Mesendoderm (in vitro differentiated cells): ENCODE data around the gene PDXDC1. TPM values are rescaled to one million over a fixed set of nuclear protein-coding genes. Genes with fewer than 3 reads are reported as not detected.
"Not testable (repeated sequence)": the region's sequence is repeated elsewhere in the genome, so short reads cannot be mapped to it uniquely, and the experiment has no call there.

Source experiments
- DNase-seq: peaks from one replicate; pipeline ENCODE4 v3.0.0; 2013
- H2AK5ac ChIP-seq: 2 replicates; pipeline ENCODE4 v1.6.1; 2013; ENCODE audit warnings: low read length, inconsistent platforms
- H2BK120ac ChIP-seq: 2 replicates; pipeline ENCODE4 v1.6.1; 2013; ENCODE audit warnings: low read depth, mild to moderate bottlenecking, low read length, moderate library complexity, mixed read lengths
- H2BK15ac ChIP-seq: replicated peaks from 2 replicates; pipeline ENCODE4 v1.6.1; 2013; ENCODE audit warnings: low read depth, mild to moderate bottlenecking, moderate library complexity
- H2BK5ac ChIP-seq: 2 replicates; pipeline ENCODE4 v1.6.1; 2013; ENCODE audit warnings: low read length, inconsistent platforms
- H3K18ac ChIP-seq: 2 replicates; pipeline ENCODE4 v1.6.1; 2013; ENCODE audit warnings: mild to moderate bottlenecking, low read length, mixed read lengths
- H3K23ac ChIP-seq: one replicate; pipeline ENCODE4 v1.6.1; 2013; ENCODE audit warnings: low read length
- H3K27ac ChIP-seq: 2 replicates; pipeline ENCODE4 v1.5.1; 2013; ENCODE audit warnings: low read depth, mild to moderate bottlenecking, inconsistent platforms, low read length, moderate library complexity
- H3K27me3 ChIP-seq: 2 replicates; pipeline ENCODE4 v1.6.1; 2013; ENCODE audit warnings: low read length, control low read depth, mild to moderate bottlenecking, inconsistent platforms; ENCODE audit not compliant: insufficient read depth, poor library complexity
- H3K36me3 ChIP-seq: 2 replicates; pipeline ENCODE4 v1.6.1; 2013; ENCODE audit warnings: low read length, inconsistent platforms; ENCODE audit not compliant: control insufficient read depth, insufficient read depth
- H3K4ac ChIP-seq: one replicate; pipeline ENCODE4 v1.6.1; 2013; ENCODE audit warnings: low read depth, mild to moderate bottlenecking, low read length, moderate library complexity
- H3K4me1 ChIP-seq: 2 replicates; pipeline ENCODE4 v1.6.1; 2013; ENCODE audit warnings: low read depth, low read length, inconsistent platforms; ENCODE audit not compliant: control insufficient read depth
- H3K4me2 ChIP-seq: 2 replicates; pipeline ENCODE4 v1.6.1; 2013; ENCODE audit warnings: low read length
- H3K4me3 ChIP-seq: 2 replicates; pipeline ENCODE4 v1.5.1; 2013; ENCODE audit warnings: mild to moderate bottlenecking, low read length
- H3K56ac ChIP-seq: one replicate; pipeline ENCODE4 v1.6.1; 2013; ENCODE audit warnings: low read length
- H3K79me1 ChIP-seq: 2 replicates; pipeline ENCODE4 v1.6.1; 2013; ENCODE audit warnings: low read length, inconsistent platforms
- H3K79me2 ChIP-seq: 2 replicates; pipeline ENCODE4 v1.6.1; 2013; ENCODE audit warnings: mild to moderate bottlenecking, low read length; ENCODE audit not compliant: control insufficient read depth, insufficient read depth
- H3K9ac ChIP-seq: 2 replicates; pipeline ENCODE4 v1.6.1; 2013; ENCODE audit warnings: low read length, inconsistent platforms
- H4K5ac ChIP-seq: one replicate; pipeline ENCODE4 v1.6.1; 2013; ENCODE audit warnings: low read length
- H4K8ac ChIP-seq: one replicate; pipeline ENCODE4 v1.6.1; 2013; ENCODE audit warnings: low read depth, mild to moderate bottlenecking, control low read depth, low read length, moderate library complexity
- WGBS: extraction: QIAGEN DNeasy Blood & Tissue Kit; methylation state at CpG from one replicate; pipeline ENCODE4 v1.1.7; 2013; ENCODE audit warnings: low lambda C conversion rate, missing lambda C conversion rate; ENCODE audit not compliant: insufficient coverage; ENCODE audit errors: extremely low coverage; 5-methylcytosine and 5-hydroxymethylcytosine counted together
- small RNA-seq: library from polyadenylated mRNA; stranded (forward); fragments of <200 nt; extraction: miRNeasy Mini kit (QIAGEN cat#:217004); gene quantifications from one replicate; pipeline ENCODE3, GENCODE V24; 2013; ENCODE audit not compliant: insufficient read depth

PDXDC1 gene

DNA sequence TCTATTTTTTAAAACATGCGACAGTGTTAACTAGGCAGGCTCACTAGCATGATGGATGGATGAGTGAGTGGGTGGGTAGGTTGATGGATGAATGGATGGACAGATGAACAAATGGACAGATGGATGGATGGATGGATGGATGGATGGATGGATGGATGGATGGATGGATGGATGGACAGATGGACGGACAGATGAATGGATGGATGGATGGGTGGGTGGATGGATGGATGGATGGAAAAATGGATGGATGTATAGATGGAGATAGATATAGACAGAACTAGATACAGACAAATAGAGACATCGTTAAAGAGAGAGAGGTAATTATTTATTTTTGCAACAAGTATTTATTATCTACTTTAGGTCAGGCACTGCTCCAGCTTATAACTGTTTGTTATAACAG is 205.1 kb downstream of the PDXDC1 start:
- H3K23ac ChIP-seq, H3K4me2 ChIP-seq, H4K8ac ChIP-seq, H3K4ac ChIP-seq, H2BK120ac ChIP-seq, H2AK5ac ChIP-seq, H3K79me2 ChIP-seq, H2BK15ac ChIP-seq, H3K4me1 ChIP-seq, H3K27ac ChIP-seq, H3K18ac ChIP-seq, H3K9ac ChIP-seq, H3K79me1 ChIP-seq, H4K5ac ChIP-seq, H3K56ac ChIP-seq, DNase-seq, H3K4me3 ChIP-seq, H2BK5ac ChIP-seq, H3K36me3 ChIP-seq, H3K27me3 ChIP-seq: not testable (repeated sequence)
- WGBS = no CpG with 5 or more reads among the region's 3 CpGs

DNA sequence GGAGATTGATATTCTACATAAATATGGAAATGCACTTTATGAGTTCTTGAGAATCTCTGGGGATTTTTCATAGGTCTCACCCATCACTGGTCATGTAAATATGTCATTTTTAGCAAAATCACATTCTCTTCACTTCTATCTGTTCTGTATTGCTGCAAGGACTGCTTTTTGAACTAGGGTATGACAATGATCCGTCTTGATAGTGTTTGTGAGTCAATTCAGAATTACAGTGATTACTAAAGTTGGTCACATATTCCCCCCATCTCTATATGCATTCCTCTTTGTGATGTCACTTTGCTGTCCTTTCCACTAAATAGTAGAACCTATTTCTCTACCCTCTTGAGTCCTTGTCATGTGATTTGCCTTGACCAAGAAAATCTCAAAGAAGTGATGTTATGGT is 206.1 kb downstream of the PDXDC1 start:
- not testable (repeated sequence) for H2BK15ac ChIP-seq, H2BK5ac ChIP-seq, H2BK120ac ChIP-seq, H3K4me3 ChIP-seq, H3K27ac ChIP-seq, H3K9ac ChIP-seq, H3K36me3 ChIP-seq, H3K4ac ChIP-seq, H2AK5ac ChIP-seq, H4K5ac ChIP-seq, H3K27me3 ChIP-seq, DNase-seq, H3K56ac ChIP-seq, H3K23ac ChIP-seq, H3K79me1 ChIP-seq, H3K4me1 ChIP-seq, H3K18ac ChIP-seq, H3K79me2 ChIP-seq, H4K8ac ChIP-seq, H3K4me2 ChIP-seq
- no CpG with 5 or more reads among the region's 1 CpG for WGBS

DNA sequence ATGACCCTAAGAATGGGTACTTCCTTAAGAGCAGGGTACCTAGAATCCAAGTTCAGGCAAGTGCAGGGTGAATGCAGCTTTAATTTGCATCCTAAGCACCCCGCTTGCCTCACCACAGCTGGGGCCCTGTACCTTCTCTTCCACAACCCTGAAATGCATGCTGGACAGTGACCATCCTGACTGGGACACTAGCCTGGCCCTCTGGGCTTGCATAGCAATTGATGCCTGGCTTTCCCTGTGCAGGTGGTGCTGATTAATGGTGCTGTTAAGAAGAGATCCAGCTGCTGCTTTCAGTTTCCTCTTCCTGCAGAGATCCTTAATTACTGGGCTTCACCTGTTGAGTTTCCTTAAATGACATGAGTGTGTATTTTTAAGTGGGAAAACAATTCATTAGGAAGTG is 209.2 kb downstream of the PDXDC1 start:
- not testable (repeated sequence) for H3K4me3 ChIP-seq, H3K36me3 ChIP-seq, H3K18ac ChIP-seq, H3K79me2 ChIP-seq, H3K4ac ChIP-seq, H3K9ac ChIP-seq, H3K27ac ChIP-seq, H3K56ac ChIP-seq, H3K27me3 ChIP-seq, H3K23ac ChIP-seq, H2BK120ac ChIP-seq, H4K5ac ChIP-seq, DNase-seq, H2BK5ac ChIP-seq, H4K8ac ChIP-seq, H3K79me1 ChIP-seq, H3K4me1 ChIP-seq, H2AK5ac ChIP-seq, H3K4me2 ChIP-seq, H2BK15ac ChIP-seq
- WGBS = no CpG with 5 or more reads among the region's 1 CpG

Small RNAs within 50 kb of the gene (small RNA-seq; reads per million reads assigned to genes)
- not detected for gene AC138932.4
- not detected for gene MIR1972-1
- gene MIR3180-4 = not detected
- not detected for gene MIR6511A1
- gene MIR6770-1 = not detected
- not detected for gene RF00019
